ENCODE measurements around the gene BID. TPM values are rescaled to one million over a fixed set of nuclear protein-coding genes. Genes with fewer than 3 reads are reported as not detected.

BID gene
- total RNA-seq, 4 donors from 2014 or later: 16.5 to 35.1 (median 27.5) TPM

- no peaks in the 10 kb centered on the region for H3K27me3 ChIP-seq
- DNase-seq: no peak
- peaks cover 0 to 68% (median 0%) of the 10 kb centered on the region in 3 donors for H3K36me3 ChIP-seq
- TF ChIP-seq POLR2A (IDR thresholded peaks at IDR 0.05): no peak
- H3K9me3 ChIP-seq: no peaks in the 10 kb centered on the region
- H3K4me3 ChIP-seq: no peak overlapping the region
- H3K27ac ChIP-seq: no peak overlapping the region
- H3K4me1 ChIP-seq: peaks cover 0 to 2% (median 0%) of the 10 kb centered on the region in 4 donors
These were observed 41.5 kb upstream of the BID start for GRCh38 chr22:17815703-17816254.

- DNase-seq: no peak
- H3K27me3 ChIP-seq: no peaks in the 10 kb centered on the region
- peaks cover 0 to 77% (median 0%) of the 10 kb centered on the region in 3 donors for H3K36me3 ChIP-seq
- H3K4me3 ChIP-seq: no peak overlapping the region
- no peaks in the 10 kb centered on the region for H3K9me3 ChIP-seq
- no peak for TF ChIP-seq POLR2A (IDR thresholded peaks at IDR 0.05)
- TF ChIP-seq, protein P1, sequence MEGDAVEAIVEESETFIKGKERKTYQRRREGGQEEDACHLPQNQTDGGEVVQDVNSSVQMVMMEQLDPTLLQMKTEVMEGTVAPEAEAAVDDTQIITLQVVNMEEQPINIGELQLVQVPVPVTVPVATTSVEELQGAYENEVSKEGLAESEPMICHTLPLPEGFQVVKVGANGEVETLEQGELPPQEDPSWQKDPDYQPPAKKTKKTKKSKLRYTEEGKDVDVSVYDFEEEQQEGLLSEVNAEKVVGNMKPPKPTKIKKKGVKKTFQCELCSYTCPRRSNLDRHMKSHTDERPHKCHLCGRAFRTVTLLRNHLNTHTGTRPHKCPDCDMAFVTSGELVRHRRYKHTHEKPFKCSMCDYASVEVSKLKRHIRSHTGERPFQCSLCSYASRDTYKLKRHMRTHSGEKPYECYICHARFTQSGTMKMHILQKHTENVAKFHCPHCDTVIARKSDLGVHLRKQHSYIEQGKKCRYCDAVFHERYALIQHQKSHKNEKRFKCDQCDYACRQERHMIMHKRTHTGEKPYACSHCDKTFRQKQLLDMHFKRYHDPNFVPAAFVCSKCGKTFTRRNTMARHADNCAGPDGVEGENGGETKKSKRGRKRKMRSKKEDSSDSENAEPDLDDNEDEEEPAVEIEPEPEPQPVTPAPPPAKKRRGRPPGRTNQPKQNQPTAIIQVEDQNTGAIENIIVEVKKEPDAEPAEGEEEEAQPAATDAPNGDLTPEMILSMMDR (IDR thresholded peaks at IDR 0.05): no peak
- peaks cover 0 to 4% (median 0%) of the 10 kb centered on the region in 4 donors for H3K4me1 ChIP-seq
- H3K27ac ChIP-seq: no peak overlapping the region
These were observed 40.6 kb upstream of the BID start for GRCh38 chr22:17814830-17815229.

DNA sequence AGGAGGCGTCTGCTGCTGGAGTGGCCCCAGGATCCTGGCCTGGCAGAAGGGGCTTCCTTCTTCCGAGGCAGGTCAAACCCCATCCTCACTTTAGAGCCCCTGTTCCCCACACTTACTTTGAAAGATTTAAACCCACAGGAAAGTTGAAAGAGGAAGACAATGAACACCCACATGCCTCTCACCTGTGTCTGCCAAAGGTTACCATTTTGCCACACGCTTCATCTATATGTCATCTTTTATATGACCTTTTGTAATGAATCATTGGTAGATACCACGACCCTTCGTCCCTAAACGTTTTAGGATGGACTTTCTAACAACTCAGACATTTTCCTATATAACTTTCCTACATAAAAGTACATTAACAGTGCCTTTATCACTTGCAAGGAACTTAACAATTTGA is 39.8 kb upstream of the BID start:
- TF ChIP-seq, protein P1 (IDR thresholded peaks at IDR 0.05): no peak
- TF ChIP-seq POLR2A (IDR thresholded peaks at IDR 0.05): no peak

DNA sequence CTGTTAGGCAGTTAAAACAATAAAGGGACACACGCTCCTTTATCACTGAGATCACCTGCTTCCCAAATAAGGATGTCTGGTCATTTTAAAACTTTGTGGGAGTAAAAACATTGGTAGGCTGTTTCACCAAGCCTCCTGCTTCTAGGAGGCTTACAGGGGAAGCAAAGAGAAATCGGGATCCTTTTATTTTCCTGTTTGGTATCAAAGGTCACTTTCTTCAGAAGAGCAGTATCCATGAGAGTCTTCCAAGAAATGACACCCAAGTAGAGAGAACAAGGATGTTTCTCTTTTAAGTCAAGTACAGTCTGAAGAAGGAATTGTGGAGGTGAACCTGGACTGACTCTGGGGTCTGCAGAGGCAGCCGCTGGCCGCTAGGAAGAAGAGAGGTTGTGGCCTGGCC is 36.9 kb upstream of the BID start:
- DNase-seq: no peak
- H3K27me3 ChIP-seq: no peaks in the 10 kb centered on the region
- H3K36me3 ChIP-seq: peaks cover 0 to 79% (median 0%) of the 10 kb centered on the region in 3 donors
- H3K4me1 ChIP-seq: peaks cover 0 to 4% (median 0%) of the 10 kb centered on the region in 4 donors
- TF ChIP-seq POLR2A (IDR thresholded peaks at IDR 0.05): no peak
- TF ChIP-seq, protein P1 (IDR thresholded peaks at IDR 0.05): no peak
- peak overlapping the region in 1 of 4 donors; percentile 53 for H3K27ac ChIP-seq
- no peaks in the 10 kb centered on the region for H3K9me3 ChIP-seq
- no peak overlapping the region for H3K4me3 ChIP-seq

More for the DNA sequence above, 39.8 kb upstream of the BID start:
- H3K27me3 ChIP-seq: no peaks in the 10 kb centered on the region
- H3K4me3 ChIP-seq: no peak overlapping the region
- H3K36me3 ChIP-seq: peaks cover 0 to 80% (median 0%) of the 10 kb centered on the region in 3 donors
- DNase-seq: no peak
- no peaks in the 10 kb centered on the region for H3K9me3 ChIP-seq
- H3K4me1 ChIP-seq: peaks cover 0 to 4% (median 0%) of the 10 kb centered on the region in 4 donors
- H3K27ac ChIP-seq: no peak overlapping the region

DNA sequence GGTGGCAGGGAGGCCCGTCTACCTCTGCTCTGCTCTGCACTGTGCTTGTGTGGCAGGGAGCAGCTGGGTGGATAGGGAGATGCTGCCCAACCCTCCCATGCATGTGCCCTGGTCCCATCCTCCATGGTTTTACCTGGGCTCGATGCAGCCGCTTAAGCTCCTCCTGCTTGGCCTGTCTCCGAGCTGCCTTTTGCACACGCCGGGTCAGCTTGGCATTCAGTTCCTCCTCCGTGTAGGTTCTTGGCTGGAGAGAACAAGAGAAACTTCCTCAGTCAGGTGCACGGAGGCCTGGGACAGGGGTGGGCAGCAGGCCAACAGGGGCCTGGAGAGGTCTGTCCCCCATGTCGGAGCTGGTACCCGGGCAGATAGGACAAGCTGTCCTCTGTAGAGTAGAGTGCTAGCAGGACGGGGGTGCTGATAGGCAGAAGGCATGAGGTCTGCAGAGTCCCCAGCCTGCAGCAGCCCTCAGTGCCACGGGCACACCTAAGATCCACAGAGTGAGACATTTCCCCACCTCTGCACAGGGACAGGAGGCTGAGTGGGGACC is 36.4 kb upstream of the BID start:
- H3K36me3 ChIP-seq: peaks cover 0 to 79% (median 0%) of the 10 kb centered on the region in 3 donors
- no peak for DNase-seq
- H3K9me3 ChIP-seq: no peaks in the 10 kb centered on the region
- H3K27me3 ChIP-seq: no peaks in the 10 kb centered on the region
- H3K27ac ChIP-seq: peak overlapping the region in 1 of 4 donors; percentile 53
- TF ChIP-seq POLR2A (IDR thresholded peaks at IDR 0.05): no peak
- TF ChIP-seq, protein P1 (IDR thresholded peaks at IDR 0.05): no peak
- H3K4me3 ChIP-seq: no peak overlapping the region
- peaks cover 0 to 4% (median 0%) of the 10 kb centered on the region in 4 donors for H3K4me1 ChIP-seq

DNA sequence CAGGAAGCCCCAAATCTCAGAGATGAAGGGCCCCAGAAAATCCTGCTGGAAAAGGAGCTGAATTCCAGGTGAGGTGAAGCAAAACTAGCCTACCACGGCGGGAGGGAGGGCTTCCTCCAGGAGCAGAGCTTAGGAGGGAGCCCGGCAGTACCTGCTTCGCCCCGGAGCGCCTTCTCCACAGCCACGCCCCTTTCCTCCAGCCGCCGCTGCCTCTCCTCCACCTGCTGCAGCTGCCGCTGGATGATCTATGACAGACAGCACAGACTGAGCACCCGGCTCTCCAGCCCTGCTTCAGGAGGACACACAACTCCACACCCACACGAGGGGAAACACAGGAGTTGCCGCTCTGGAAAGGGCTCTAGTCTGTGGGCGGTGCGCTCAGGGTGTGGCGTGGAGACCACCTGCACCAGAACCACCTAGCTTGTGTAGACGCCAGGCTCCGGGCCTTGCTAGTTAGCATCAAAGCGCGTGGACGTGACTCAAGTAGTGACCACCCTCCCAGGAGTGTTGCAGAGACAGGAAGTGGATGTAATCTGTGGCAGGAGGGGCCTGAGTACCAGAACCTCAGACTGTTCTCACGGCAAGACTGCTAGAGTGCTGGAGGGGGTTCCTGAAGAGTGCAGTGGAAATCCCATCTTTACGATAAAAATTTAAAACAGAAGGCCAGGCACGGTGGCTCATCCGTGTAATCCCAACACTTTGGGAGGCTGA is 34.6 kb upstream of the BID start:
- no peak for DNase-seq
- peaks cover 0 to 76% (median 0%) of the 10 kb centered on the region in 3 donors for H3K36me3 ChIP-seq

More for the DNA sequence above, 34.6 kb upstream of the BID start:
- no peaks in the 10 kb centered on the region for H3K9me3 ChIP-seq
- H3K27me3 ChIP-seq: no peaks in the 10 kb centered on the region
- TF ChIP-seq, protein P1 (IDR thresholded peaks at IDR 0.05): no peak
- no peak for TF ChIP-seq POLR2A (IDR thresholded peaks at IDR 0.05)
- H3K27ac ChIP-seq: no peak overlapping the region
- H3K4me3 ChIP-seq: no peak overlapping the region
- H3K4me1 ChIP-seq: peaks cover 0 to 4% (median 0%) of the 10 kb centered on the region in 4 donors

Data from Peyer's patch (tissue), 4 donors.